Measurements from ENCODE around the gene TAF10.

Gene TAF10

DNA sequence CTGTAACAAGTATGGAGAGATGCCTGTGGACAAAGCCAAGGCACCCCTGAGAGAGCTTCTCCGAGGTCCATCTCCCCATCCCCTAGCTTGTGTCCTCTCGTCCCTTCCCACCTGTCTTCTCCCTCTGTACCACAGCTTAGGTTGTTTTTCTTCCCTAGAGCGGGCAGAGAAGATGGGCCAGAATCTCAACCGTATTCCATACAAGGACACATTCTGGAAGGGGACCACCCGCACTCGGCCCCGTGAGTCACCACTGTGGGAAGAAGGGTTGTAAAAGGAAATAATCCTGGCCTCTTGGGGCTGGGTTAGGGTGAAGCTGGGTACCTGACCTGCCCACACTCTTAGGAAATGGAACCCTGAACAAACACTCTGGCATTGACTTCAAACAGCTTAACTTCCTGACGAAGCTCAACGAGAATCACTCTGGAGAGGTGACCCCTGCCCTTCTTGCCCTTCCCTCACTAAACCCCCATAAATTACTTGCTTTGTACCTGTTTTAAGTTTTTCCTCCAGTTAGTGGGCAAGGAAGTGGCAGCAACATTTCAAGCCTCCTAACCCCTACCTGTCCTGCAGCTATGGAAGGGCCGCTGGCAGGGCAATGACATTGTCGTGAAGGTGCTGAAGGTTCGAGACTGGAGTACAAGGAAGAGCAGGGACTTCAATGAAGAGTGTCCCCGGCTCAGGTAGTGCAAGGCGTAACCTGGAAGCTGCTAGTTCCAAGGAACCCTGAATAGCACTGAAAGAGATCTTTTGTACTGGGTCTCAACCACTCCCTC is 3.1 kb downstream of the TAF10 start:
- peaks cover 8% of the 10 kb centered on the region for H3K4me1 ChIP-seq
- no peak for DNase-seq
- H3K27me3 ChIP-seq: no peaks in the 10 kb centered on the region
- H3K9me3 ChIP-seq: no peaks in the 10 kb centered on the region
- H3K36me3 ChIP-seq: peaks cover 9% of the 10 kb centered on the region
- H3K4me3 ChIP-seq (ENCODE audit: low read depth, low read length): no peak overlapping the region
- TF ChIP-seq, protein P1, sequence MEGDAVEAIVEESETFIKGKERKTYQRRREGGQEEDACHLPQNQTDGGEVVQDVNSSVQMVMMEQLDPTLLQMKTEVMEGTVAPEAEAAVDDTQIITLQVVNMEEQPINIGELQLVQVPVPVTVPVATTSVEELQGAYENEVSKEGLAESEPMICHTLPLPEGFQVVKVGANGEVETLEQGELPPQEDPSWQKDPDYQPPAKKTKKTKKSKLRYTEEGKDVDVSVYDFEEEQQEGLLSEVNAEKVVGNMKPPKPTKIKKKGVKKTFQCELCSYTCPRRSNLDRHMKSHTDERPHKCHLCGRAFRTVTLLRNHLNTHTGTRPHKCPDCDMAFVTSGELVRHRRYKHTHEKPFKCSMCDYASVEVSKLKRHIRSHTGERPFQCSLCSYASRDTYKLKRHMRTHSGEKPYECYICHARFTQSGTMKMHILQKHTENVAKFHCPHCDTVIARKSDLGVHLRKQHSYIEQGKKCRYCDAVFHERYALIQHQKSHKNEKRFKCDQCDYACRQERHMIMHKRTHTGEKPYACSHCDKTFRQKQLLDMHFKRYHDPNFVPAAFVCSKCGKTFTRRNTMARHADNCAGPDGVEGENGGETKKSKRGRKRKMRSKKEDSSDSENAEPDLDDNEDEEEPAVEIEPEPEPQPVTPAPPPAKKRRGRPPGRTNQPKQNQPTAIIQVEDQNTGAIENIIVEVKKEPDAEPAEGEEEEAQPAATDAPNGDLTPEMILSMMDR (IDR thresholded peaks at IDR 0.05; ENCODE audit: low read depth, low read length): no peak

DNA sequence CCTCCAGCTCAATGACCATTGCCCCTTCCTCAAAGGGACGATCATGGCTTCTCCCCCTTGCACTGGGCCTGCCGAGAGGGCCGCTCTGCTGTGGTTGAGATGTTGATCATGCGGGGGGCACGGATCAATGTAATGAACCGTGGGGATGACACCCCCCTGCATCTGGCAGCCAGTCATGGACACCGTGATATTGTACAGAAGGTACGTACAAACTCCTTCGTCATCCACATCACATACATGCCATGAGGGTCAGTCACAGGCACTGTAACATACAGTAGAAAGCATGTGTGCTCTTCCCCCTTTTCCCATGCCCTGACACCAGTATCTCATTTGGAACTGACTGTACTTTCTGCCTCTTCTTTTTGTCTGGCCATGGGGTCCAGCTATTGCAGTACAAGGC is 4.0 kb downstream of the TAF10 start:
- Histone ChIP-seq H3K4me3 (ENCODE audit: low read depth, low read length) (no peak overlapping the region), H3K9me3 (no peaks in the 10 kb centered on the region), H3K27me3 (no peaks in the 10 kb centered on the region), H3K4me1 (peaks cover 8% of the 10 kb centered on the region), H3K36me3 (peaks cover 9% of the 10 kb centered on the region)
- DNase-seq: no peak
- TF ChIP-seq, protein P1 (IDR thresholded peaks at IDR 0.05; ENCODE audit: low read depth, low read length): no peak

DNA sequence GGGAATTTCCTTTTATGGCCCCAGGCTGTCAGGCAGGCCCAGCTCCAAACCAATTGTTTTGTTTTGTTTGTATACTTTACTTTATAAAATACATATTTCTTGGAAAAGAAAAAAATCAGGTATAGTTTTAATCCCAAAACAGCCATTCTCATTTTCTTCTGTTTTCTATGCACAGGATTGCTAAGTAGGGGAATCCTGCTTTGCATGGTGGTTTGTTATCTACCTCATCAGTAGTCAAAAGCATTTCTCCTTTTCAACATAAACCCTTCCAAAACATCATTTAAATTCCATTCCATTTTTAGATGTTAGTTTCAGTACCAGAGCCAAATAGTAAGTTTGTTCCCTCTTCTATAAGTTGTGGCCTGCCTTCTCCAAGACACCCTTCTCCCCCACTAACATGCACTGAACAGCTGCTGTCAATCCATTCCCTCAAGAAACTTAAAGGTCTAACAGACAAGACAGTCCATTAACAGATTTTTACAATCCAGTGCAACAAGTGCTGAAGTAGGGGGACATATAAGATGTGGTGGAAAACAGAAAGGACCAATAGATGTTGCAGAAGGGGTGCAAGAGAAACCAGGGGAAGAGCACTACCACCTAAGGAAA is 4.7 kb downstream of the TAF10 start:
- no peak for DNase-seq
- Histone ChIP-seq H3K4me3 (ENCODE audit: low read depth, low read length) (no peak overlapping the region), H3K9me3 (no peaks in the 10 kb centered on the region), H3K36me3 (peaks cover 9% of the 10 kb centered on the region), H3K4me1 (peaks cover 8% of the 10 kb centered on the region), H3K27me3 (no peaks in the 10 kb centered on the region)
- TF ChIP-seq, protein P1 (IDR thresholded peaks at IDR 0.05; ENCODE audit: low read depth, low read length): no peak

DNA sequence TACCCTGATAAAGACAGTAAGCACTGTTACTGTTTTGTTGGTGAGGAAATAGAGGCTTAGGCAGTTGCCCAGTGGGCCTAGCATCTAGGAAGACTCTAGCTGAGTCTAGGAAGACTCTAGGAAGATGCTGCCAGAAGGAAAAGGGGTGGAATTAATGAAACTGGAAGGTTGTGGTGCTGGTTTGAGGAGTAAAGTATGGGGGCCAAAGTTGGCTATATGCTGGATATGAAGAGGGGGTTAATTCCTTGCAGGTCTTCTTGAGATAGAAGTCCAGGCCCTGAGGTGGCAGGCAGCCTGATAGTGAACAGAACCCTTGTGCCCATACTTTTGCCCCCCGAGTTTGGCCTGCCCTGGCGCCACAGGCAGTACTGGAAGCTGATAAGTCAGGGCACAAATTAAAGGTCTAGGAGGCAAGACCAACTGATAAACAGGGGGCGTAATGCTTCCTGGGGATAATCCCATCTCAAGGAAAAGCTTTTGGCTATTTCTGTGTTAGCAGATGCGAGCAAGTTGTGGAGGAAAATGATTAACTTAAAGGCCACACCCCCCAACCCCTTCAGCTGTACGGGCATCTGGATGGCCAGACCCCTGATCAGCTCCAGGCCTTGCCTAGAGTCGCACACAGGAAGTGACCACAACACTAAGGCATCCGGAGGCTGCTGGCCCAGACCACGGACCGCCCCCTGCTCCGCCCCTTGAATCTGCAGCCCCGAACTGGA is 5.4 kb downstream of the TAF10 start:
- H3K27me3 ChIP-seq: no peaks in the 10 kb centered on the region
- DNase-seq: peak; percentile 85
- peaks cover 10% of the 10 kb centered on the region for H3K36me3 ChIP-seq
- no peaks in the 10 kb centered on the region for H3K9me3 ChIP-seq
- peaks cover 8% of the 10 kb centered on the region for H3K4me1 ChIP-seq
- H3K4me3 ChIP-seq (ENCODE audit: low read depth, low read length): no peak overlapping the region
- TF ChIP-seq, protein P1 (IDR thresholded peaks at IDR 0.05; ENCODE audit: low read depth, low read length): no peak

DNA sequence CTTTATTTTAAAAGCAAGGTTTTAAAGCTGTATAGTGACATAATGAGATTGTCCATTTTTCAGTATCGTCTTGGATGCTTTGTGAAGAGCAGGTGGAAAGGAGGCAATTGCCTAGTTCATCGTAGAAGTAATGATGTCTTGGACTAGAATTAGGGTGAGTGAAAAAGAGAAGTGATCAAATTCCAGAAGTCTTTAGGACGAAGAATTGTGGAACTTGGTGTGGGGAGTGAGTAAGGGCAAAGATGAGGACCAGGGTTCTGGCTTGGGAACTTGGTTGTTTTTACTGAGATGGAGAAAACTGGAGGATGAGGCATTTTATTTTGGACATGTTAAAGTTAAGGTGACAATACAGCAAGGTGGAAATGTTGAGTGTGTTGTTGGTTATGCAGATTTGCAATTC is 7.2 kb downstream of the TAF10 start:
- DNase-seq: no peak
- Histone ChIP-seq H3K36me3 (peaks cover 19% of the 10 kb centered on the region), H3K4me3 (ENCODE audit: low read depth, low read length) (peak overlapping the region; percentile 85), H3K4me1 (peaks cover 8% of the 10 kb centered on the region), H3K27me3 (no peaks in the 10 kb centered on the region), H3K9me3 (no peaks in the 10 kb centered on the region)
- TF ChIP-seq, protein P1 (IDR thresholded peaks at IDR 0.05; ENCODE audit: low read depth, low read length): no peak

All from BE2C (cell line).